HG03045 (cell line): ENCODE measurements around the gene ACVR1.
"Not testable (repeated sequence)": the region's sequence is repeated elsewhere in the genome, so short reads cannot be mapped to it uniquely, and the experiment has no call there.

Experiments
- ATAC-seq: cut with Tn5 transposase; IDR thresholded peaks from one replicate; pipeline ENCODE4 v1.9.1; 2021; ENCODE audit warnings: mild to moderate bottlenecking, moderate library complexity; ENCODE audit not compliant: unreplicated experiment

ACVR1 gene

GRCh38 chr2:157830696-157831570, 45.2 kb downstream of the ACVR1 start:
- no peak for ATAC-seq

DNA sequence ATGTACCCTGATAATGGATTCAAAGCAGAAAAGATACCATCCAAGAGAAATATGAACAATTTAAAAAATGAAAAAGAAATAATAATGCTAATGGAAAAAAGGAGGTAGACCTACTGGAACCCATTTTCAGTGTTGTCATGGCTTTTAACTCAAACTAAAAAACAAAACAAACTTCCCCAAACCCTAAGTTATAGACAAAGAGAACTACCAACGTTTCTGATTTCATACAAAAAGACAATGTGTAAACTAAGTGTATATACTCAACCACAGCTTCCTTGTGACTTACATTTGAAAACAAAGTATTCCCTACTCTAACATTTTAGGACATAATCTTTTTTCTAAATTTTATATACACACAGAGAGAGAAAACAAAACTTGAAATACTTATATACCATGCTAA, 45.9 kb downstream of the ACVR1 start:
- no peak for ATAC-seq

- no peak for ATAC-seq
Measured at GRCh38 chr2:157827377-157827776, 48.8 kb downstream of the ACVR1 start.

- ATAC-seq: not testable (repeated sequence)
Measured at GRCh38 chr2:157826644-157827043, 49.5 kb downstream of the ACVR1 start.

GRCh38 chr2:157825885-157826284, 50.2 kb downstream of the ACVR1 start:
- ATAC-seq: no peak

DNA sequence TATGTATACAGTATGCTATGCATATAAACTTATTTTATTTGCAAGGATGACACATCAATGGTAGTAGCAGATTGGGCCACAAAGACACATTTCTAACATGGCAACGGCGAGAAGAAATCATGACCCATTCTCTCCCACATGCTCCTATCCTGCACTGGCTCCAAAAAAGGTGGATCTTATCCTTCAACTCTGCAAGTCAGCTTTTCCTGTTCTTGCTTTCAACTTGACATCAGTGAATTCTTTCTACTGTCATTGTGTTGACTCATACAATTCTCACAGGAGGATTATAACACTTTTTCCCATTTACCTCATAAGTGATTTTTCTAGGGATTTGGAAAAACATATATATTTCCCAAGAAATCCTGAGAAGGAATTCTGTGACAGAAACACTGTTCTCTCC, 53.1 kb downstream of the ACVR1 start:
- ATAC-seq: no peak

- no peak for ATAC-seq
Measured at GRCh38 chr2:157822533-157822932, 53.6 kb downstream of the ACVR1 start.

- ATAC-seq: no peak
Measured at GRCh38 chr2:157821519-157822131, 54.5 kb downstream of the ACVR1 start.

GRCh38 chr2:157820193-157820592, 55.9 kb downstream of the ACVR1 start:
- no peak for ATAC-seq

GRCh38 chr2:157819761-157820160, 56.4 kb downstream of the ACVR1 start:
- ATAC-seq: no peak

- ATAC-seq: no peak
Measured at GRCh38 chr2:157818227-157818626, 57.9 kb downstream of the ACVR1 start.

DNA sequence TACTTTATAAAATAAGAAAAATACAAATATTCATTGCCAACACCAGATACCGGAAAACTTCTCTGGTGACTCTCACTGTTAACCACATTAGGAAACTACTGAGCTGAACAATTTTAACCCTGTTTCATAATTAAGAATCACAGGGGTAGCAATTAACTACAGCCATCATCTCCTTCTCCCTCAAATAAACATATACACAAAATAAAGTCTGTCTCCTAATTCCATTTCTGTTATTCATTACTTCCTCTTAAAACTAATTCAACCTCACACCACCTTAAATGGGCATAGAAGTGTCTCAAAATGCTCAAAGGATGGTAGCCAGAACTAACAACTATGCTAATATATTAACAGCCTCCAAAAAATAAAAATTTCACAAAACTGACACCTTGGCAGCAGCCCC, 60.7 kb downstream of the ACVR1 start:
- ATAC-seq: no peak

GRCh38 chr2:157813467-157813866, 62.7 kb downstream of the ACVR1 start:
- ATAC-seq: no peak

DNA sequence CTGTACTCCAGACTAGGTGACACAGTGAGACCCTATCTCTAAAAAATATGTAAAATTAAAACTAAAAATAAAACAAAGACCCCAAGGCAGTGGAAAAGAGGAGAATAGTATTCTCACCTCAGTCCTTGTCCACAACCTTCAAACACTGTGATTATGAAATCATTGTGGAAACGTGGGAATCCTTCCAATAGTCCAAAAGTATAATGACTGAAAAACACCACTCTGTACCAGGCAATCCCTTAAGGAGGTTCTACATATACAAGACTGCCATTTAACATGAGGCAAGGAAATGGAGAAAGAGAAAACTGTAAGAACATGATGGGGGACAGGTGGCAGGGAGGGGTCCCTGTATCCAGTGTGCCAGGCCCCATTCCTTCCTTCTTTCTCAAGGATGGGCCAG, 66.1 kb downstream of the ACVR1 start:
- ATAC-seq: no peak

GRCh38 chr2:157809212-157809611, 66.9 kb downstream of the ACVR1 start:
- ATAC-seq: no peak

GRCh38 chr2:157808421-157808820, 67.7 kb downstream of the ACVR1 start:
- no peak for ATAC-seq

DNA sequence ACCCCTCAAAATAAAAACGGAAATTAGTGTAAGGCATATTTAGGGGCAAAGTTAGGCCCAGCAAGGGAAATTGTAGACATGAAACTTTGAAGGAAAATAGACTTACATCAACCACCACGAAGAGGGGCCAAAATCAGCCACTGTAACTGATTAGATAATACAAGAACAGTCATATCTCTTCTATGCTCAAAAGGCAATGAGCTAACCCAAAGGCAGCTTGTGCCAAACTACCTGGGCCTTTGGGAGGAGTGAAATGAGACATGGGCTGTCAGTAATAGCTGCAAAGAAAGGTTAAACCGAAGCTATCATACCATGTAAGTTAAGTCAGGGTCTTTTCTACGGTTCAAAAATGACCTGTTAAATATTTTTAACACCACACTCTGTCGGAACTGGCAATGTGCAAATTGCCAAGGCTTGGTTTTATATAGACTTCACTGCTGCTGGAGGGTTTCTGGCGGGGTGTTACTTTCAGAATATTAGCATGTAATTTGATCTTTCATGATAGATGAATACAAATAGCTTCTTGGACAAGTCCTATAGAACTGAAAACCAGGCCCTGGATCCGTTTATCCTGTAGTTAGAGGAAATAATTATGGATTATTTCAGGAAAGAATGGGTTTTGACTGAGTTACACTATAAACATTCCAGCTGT, 69.6 kb downstream of the ACVR1 start:
- no peak for ATAC-seq

DNA sequence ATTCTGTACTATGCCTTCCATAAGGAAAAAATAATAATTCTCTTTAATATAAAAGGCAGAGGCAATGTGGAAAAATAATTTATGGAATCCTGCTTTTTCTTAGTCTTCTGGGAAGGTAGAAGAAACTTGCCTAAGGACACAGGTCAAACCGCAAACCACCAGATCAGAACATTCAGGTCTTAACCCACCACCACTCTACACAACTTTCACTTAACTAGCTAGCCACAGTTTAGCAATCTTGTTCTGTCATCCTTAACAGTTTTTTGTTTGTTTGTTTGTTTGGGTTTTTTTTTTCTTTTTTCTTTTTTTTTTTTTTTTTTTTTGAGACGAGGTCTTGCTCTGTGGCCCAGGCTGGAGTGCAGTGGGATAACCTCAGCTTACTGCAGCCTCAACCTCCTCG, 70.6 kb downstream of the ACVR1 start:
- ATAC-seq: no peak

DNA sequence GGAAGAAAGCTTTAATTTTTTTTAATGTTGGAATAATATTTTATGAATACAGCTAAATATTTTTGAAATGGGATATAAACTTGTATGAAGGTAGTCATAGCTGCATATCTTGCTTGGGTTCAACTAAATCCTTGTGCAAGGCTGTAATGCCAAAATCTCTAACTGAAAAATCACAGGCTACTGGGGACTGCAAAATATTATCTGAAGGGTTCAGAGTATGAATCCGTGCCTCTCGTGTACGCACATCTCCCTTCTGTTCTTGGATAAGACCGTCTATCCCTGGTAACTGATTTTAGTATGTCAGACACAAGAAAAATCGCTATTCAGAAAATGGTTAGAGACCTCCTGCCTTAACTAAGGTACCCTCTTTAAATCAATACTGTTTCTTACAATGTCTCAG, 71.8 kb downstream of the ACVR1 start:
- ATAC-seq: no peak

- ATAC-seq: no peak
Measured at GRCh38 chr2:157803952-157804351, 72.2 kb downstream of the ACVR1 start.

- no peak for ATAC-seq
Measured at GRCh38 chr2:157803476-157803875, 72.7 kb downstream of the ACVR1 start.
